ENCODE results near the gene LCN6. TPM values are rescaled to one million over a fixed set of nuclear protein-coding genes. Genes with fewer than 3 reads are reported as not detected.

Gene LCN6
- total and polyA plus RNA-seq, 9 of the 15 experiments (the other 6 are each of a cell fraction or from before 2014, with no cell fraction given), result 0.10 to 0.45 (median 0.37) TPM; not detected in 5

DNA sequence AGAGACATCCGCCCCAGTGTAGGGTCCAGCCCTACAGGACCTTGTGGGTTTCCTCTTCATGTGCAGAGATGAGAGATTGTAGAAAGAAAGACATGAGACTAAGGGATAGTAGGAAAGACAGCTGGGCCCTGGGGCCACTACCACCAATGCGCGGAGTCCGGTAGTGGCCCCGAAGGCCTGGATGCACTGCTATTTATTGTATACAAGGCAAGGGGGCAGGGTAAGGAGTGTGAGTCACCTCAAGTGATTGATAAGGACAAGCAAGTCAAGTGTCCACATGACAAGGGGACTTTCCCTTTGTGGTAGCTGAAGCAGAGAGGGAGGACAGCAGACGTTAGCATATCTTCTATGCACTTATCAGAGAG, 36.7 kb upstream of the LCN6 start (continued):
- TF ChIP-seq HNRNPK (IDR thresholded peaks at IDR 0.05; ENCODE audit: low read depth, low read length, poor library complexity, severe bottlenecking), result no peak
- no peak for TF ChIP-seq RBM34 (IDR thresholded peaks at IDR 0.05; ENCODE audit: borderline replicate concordance, insufficient read depth, low read length)
- TF ChIP-seq POLR2H (tag; IDR thresholded peaks at IDR 0.05; ENCODE audit: low read depth), result no peak
- TF ChIP-seq ZNF133 (CRISPR knock-in tag; IDR thresholded peaks at IDR 0.05), result no peak
- no peak for TF ChIP-seq ZNF140 (CRISPR knock-in tag; IDR thresholded peaks at IDR 0.05)

DNA sequence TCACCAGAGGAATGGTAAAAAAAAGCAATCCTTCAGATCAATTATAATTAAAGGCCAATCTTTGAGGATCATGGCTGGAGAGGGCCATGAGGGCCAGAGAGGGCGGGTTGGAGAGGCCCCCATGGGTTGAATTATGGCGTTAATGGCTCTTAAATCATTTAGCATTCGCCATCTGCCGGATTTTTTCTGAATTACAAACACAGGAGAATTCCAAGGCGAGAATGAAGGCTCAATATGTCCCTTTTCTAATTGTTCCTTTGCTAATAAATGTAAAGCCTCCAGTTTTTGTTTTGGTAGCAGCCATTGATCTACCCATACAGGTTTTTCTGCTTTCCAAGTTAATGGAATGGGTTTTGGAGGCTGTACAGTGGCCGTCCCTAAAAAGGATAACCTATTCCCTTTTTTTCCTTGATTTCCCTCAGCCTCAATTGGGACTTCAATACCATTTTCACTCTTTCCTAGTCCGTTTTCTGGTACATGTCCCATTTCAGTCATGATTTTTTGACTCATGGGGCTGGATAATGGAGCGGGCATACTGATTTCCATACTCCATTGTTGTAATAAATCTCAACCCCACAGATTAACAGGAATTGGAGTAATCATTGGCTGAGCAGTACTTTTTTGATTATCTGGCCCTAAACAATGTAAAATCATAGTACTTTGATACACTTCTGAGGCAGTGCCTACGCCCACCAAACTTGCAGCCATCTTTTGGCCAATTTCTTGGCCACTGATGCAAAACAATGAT, 36.1 kb upstream of the LCN6 start:
- Histone ChIP-seq H3K9me3 (replicated peaks; ENCODE audit: control insufficient read depth, insufficient read depth, low read depth, low read length) (no peaks in the 10 kb centered on the region), H3K9me1 (ENCODE audit: control insufficient read depth, insufficient read depth, low read length) (no peaks in the 10 kb centered on the region), H3K79me2 (ENCODE audit: control insufficient read depth, insufficient read depth, low read length) (no peaks in the 10 kb centered on the region), H2AFZ (ENCODE audit: low read depth, low read length) (peak overlapping the region; percentile 77), H3K36me3 (ENCODE audit: control insufficient read depth, insufficient read depth, low read length) (no peaks in the 10 kb centered on the region), H3K27ac (ENCODE audit: extremely low read depth, low read depth, low read length) (peak overlapping the region; percentile 72), H4K20me1 (replicated peaks; ENCODE audit: control insufficient read depth, insufficient read depth, low read length) (no peaks in the 10 kb centered on the region), H3K4me1 (replicated peaks in 1 of 2; ENCODE audit: control insufficient read depth in 2 of 2, insufficient read depth in 2 of 2, low read length in 2 of 2) (peaks cover 40 to 42% of the 10 kb centered on the region in 2 experiments), H3K4me3 (no peak overlapping the region), H3K4me2 (ENCODE audit: insufficient read depth, low read length) (peak overlapping the region; percentile 39; the same call in 1 of the 2 replicates), H3K27me3 (ENCODE audit: control insufficient read depth in 2 of 2, insufficient read depth in 2 of 2, low read length in 2 of 2) (no peaks in the 10 kb centered on the region), H3K9ac (ENCODE audit: insufficient read depth in 1 of 2, low read depth in 2 of 2, low read length in 2 of 2) (no peak overlapping the region; a peak in 1 of 4 replicates)
- peak; percentile 53 to 80 (median 60) for DNase-seq (ENCODE audit: extremely low read depth in 1 of 4, low spot score in 3 of 4)
- CTCF ChIA-PET (ENCODE audit: low intra/inter-chr PET ratio), result interaction anchor here (0.6 to 1.3 kb wide), 7 partner anchors 13 to 245 kb away, joined by 3 to 8 read pairs (median 3); no protein-coding TSS in a partner anchor
- no TSS peak for BruUV-seq (replicated peaks)
- no peak for FAIRE-seq
- POLR2A ChIA-PET, result no interaction called here
- intact Hi-C loops (cut with micrococcal nuclease), result loop anchor here (1.0 to 10.0 kb wide), 2 partner anchors 18 to 460 kb away; partner anchors contain the start of gene TUBB4B
- ATAC-seq, result peak; percentile 62
- in situ Hi-C loops (cut with MboI), result loop anchor here (25.0 kb wide), 1 partner anchor 453 kb away; the partner anchor contains the start of genes CYSRT1, RNF224, SLC34A3 and TUBB4B
- 8% methylated on average over 9 of the region's 9 CpGs for WGBS (ENCODE audit: insufficient coverage, low coverage, missing lambda C conversion rate)
- TF ChIP-seq SUPT5H (IDR thresholded peaks at IDR 0.05), result no peak
- no peak for TF ChIP-seq PTRF (tag; IDR thresholded peaks at IDR 0.05)
- TF ChIP-seq, protein P1, sequence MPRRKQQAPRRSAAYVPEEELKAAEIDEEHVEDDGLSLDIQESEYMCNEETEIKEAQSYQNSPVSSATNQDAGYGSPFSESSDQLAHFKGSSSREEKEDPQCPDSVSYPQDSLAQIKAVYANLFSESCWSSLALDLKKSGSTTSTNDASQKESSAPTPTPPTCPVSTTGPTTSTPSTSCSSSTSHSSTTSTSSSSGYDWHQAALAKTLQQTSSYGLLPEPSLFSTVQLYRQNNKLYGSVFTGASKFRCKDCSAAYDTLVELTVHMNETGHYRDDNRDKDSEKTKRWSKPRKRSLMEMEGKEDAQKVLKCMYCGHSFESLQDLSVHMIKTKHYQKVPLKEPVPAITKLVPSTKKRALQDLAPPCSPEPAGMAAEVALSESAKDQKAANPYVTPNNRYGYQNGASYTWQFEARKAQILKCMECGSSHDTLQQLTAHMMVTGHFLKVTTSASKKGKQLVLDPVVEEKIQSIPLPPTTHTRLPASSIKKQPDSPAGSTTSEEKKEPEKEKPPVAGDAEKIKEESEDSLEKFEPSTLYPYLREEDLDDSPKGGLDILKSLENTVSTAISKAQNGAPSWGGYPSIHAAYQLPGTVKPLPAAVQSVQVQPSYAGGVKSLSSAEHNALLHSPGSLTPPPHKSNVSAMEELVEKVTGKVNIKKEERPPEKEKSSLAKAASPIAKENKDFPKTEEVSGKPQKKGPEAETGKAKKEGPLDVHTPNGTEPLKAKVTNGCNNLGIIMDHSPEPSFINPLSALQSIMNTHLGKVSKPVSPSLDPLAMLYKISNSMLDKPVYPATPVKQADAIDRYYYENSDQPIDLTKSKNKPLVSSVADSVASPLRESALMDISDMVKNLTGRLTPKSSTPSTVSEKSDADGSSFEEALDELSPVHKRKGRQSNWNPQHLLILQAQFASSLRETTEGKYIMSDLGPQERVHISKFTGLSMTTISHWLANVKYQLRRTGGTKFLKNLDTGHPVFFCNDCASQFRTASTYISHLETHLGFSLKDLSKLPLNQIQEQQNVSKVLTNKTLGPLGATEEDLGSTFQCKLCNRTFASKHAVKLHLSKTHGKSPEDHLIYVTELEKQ (CRISPR knock-in tag; IDR thresholded peaks at IDR 0.05), result no peak
- no peak for TF ChIP-seq ZNF408 (CRISPR knock-in tag; IDR thresholded peaks at IDR 0.05; ENCODE audit: low read depth)
- TF ChIP-seq, protein P2, sequence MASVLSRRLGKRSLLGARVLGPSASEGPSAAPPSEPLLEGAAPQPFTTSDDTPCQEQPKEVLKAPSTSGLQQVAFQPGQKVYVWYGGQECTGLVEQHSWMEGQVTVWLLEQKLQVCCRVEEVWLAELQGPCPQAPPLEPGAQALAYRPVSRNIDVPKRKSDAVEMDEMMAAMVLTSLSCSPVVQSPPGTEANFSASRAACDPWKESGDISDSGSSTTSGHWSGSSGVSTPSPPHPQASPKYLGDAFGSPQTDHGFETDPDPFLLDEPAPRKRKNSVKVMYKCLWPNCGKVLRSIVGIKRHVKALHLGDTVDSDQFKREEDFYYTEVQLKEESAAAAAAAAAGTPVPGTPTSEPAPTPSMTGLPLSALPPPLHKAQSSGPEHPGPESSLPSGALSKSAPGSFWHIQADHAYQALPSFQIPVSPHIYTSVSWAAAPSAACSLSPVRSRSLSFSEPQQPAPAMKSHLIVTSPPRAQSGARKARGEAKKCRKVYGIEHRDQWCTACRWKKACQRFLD (CRISPR knock-in tag; IDR thresholded peaks at IDR 0.05), result no peak
- TF ChIP-seq POLR2AphosphoS5 (IDR thresholded peaks at IDR 0.05; ENCODE audit: control insufficient read depth, insufficient read depth, low read depth, low read length), result no peak

All from K562 (cell line).